HG02642 (cell line): Measurements from ENCODE around the gene OR2T33.
"Not testable (repeated sequence)": the region's sequence is repeated elsewhere in the genome, so short reads cannot be mapped to it uniquely, and the experiment has no call there.

Source experiments
- ATAC-seq: cut with Tn5 transposase; IDR thresholded peaks from one replicate; pipeline ENCODE4 v1.9.1; 2021; ENCODE audit warnings: mild to moderate bottlenecking; ENCODE audit not compliant: unreplicated experiment, poor library complexity

OR2T33 gene

GRCh38 chr1:248277876-248278275 is at the start of gene OR2T33:
OR2T33 (minus strand) TSS chr1:248277976; CDS start chr1:248273814, 4,162 bp downstream.
- ATAC-seq = no peak

- no peak for ATAC-seq
These were observed 46.7 kb upstream of the OR2T33 start, which contains the start of gene OR2M7 for GRCh38 chr1:248324468-248324867. OR2M7 (minus strand) TSS chr1:248324568; CDS start chr1:248324568, 0 bp downstream.

- no peak for ATAC-seq
These were observed 39.0 kb upstream of the OR2T33 start for GRCh38 chr1:248316796-248317195.

GRCh38 chr1:248306740-248307139 is 29.0 kb upstream of the OR2T33 start:
- ATAC-seq = not testable (repeated sequence)

- no peak for ATAC-seq
These were observed 28.3 kb upstream of the OR2T33 start for GRCh38 chr1:248306103-248306502.

- ATAC-seq = not testable (repeated sequence)
These were observed 27.9 kb upstream of the OR2T33 start for GRCh38 chr1:248305672-248306071.

- ATAC-seq = no peak
These were observed 25.5 kb upstream of the OR2T33 start, which contains the start of gene OR2T12 for GRCh38 chr1:248303324-248303723. OR2T12 (minus strand) TSS chr1:248303424; CDS start chr1:248295578, 7,846 bp downstream.

- ATAC-seq = no peak
These were observed 10.6 kb upstream of the OR2T33 start for GRCh38 chr1:248288391-248288790.

GRCh38 chr1:248273225-248273624 is 4.6 kb downstream of the OR2T33 start:
- not testable (repeated sequence) for ATAC-seq

- ATAC-seq = no peak
These were observed 9.6 kb downstream of the OR2T33 start for GRCh38 chr1:248268178-248268577.

GRCh38 chr1:248259309-248259708 is 18.5 kb downstream of the OR2T33 start:
- not testable (repeated sequence) for ATAC-seq

GRCh38 chr1:248243204-248243603 is 34.6 kb downstream of the OR2T33 start:
- peak; percentile 82 for ATAC-seq

GRCh38 chr1:248239478-248239877 is 38.3 kb downstream of the OR2T33 start:
- ATAC-seq = no peak

GRCh38 chr1:248231117-248231516 is 46.7 kb downstream of the OR2T33 start, which contains the start of gene OR2M4:
OR2M4 (plus strand) TSS chr1:248231417; CDS start chr1:248238929, 7,512 bp downstream.
- ATAC-seq = no peak

GRCh38 chr1:248229360-248229908 is 48.3 kb downstream of the OR2T33 start:
- ATAC-seq = no peak

GRCh38 chr1:248225537-248225936 is 52.2 kb downstream of the OR2T33 start:
- no peak for ATAC-seq
